Measurements from ENCODE around the gene SEPHS1.

The SEPHS1 gene

GRCh38 chr10:13328126-13328525, 20.0 kb downstream of the SEPHS1 start:
- no peak for DNase-seq (ENCODE audit: low read depth in 2 of 2)

- DNase-seq (ENCODE audit: low read depth in 2 of 2) = no peak
Observed at GRCh38 chr10:13327534-13327933, 20.6 kb downstream of the SEPHS1 start.

- DNase-seq (ENCODE audit: low read depth in 2 of 2) = no peak
Observed at GRCh38 chr10:13322615-13323148, 25.4 kb downstream of the SEPHS1 start.

GRCh38 chr10:13321576-13321975, 26.5 kb downstream of the SEPHS1 start:
- no peak for DNase-seq (ENCODE audit: low read depth in 2 of 2)

- DNase-seq (ENCODE audit: low read depth in 2 of 2) = no peak
Observed at GRCh38 chr10:13319166-13319565, 28.9 kb downstream of the SEPHS1 start.

- no peak for DNase-seq (ENCODE audit: low read depth in 2 of 2)
Observed at GRCh38 chr10:13317474-13317873, 30.6 kb downstream of the SEPHS1 start.

- DNase-seq (ENCODE audit: low read depth in 2 of 2) = no peak
Observed at GRCh38 chr10:13316635-13317311, 31.3 kb downstream of the SEPHS1 start.

- no peak for DNase-seq (ENCODE audit: low read depth in 2 of 2)
Observed at GRCh38 chr10:13315361-13315760, 32.7 kb downstream of the SEPHS1 start.

- no peak for DNase-seq (ENCODE audit: low read depth in 2 of 2)
Observed at GRCh38 chr10:13311177-13311575, 36.9 kb downstream of the SEPHS1 start.

- no peak for DNase-seq (ENCODE audit: low read depth in 2 of 2)
Observed at GRCh38 chr10:13310518-13311176, 37.4 kb downstream of the SEPHS1 start.

GRCh38 chr10:13309792-13310191, 38.3 kb downstream of the SEPHS1 start:
- no peak for DNase-seq (ENCODE audit: low read depth in 2 of 2)

GRCh38 chr10:13308096-13308495, 40.0 kb downstream of the SEPHS1 start:
- no peak for DNase-seq (ENCODE audit: low read depth in 2 of 2)

- DNase-seq (ENCODE audit: low read depth in 2 of 2) = no peak
Observed at GRCh38 chr10:13306103-13306502, 42.0 kb downstream of the SEPHS1 start.

- no peak for DNase-seq (ENCODE audit: low read depth in 2 of 2)
Observed at GRCh38 chr10:13302821-13303555, 45.1 kb downstream of the SEPHS1 start.

GRCh38 chr10:13299437-13300287, 48.4 kb downstream of the SEPHS1 start, which contains the start of gene PHYH:
TSS of gene PHYH (minus strand) at chr10:13300064. CDS start at chr10:13300042, 22 bp downstream.
- peak; percentile 54 to 64 for DNase-seq (ENCODE audit: low read depth in 2 of 2)

- no peak for DNase-seq (ENCODE audit: low read depth in 2 of 2)
Observed at GRCh38 chr10:13298748-13299436, 49.2 kb downstream of the SEPHS1 start.

GRCh38 chr10:13296476-13296875, 51.6 kb downstream of the SEPHS1 start:
- no peak for DNase-seq (ENCODE audit: low read depth in 2 of 2)

- DNase-seq (ENCODE audit: low read depth in 2 of 2) = no peak
Observed at GRCh38 chr10:13294784-13295183, 53.3 kb downstream of the SEPHS1 start.

- DNase-seq (ENCODE audit: low read depth in 2 of 2) = no peak
Observed at GRCh38 chr10:13291821-13292773, 56.0 kb downstream of the SEPHS1 start.

- DNase-seq (ENCODE audit: low read depth in 2 of 2) = no peak
Observed at GRCh38 chr10:13291061-13291460, 57.0 kb downstream of the SEPHS1 start.

All from stimulated activated CD8-positive, alpha-beta memory T cell treated with anti-CD3 and anti-CD28 coated beads, Interleukin-15, amount 100 ng/mL, for 4 hours (primary cell).